Smooth muscle cell (in vitro differentiated cells): ENCODE measurements around the gene ALDH1A2. TPM values are rescaled to one million over a fixed set of nuclear protein-coding genes. Genes with fewer than 3 reads are reported as not detected.

ENCODE experiments used
- DNase-seq: peaks from one replicate; lab custom pipeline; 2025; ENCODE audit not compliant: unreplicated experiment; lab: John Stamatoyannopoulos, UW
- H2AFZ ChIP-seq: fragments of 200-600 bp; sonication (generic); 2 replicates; pipeline ENCODE4 v1.6.0; 2016; ENCODE audit warnings: antibody characterized with exemption, low read depth, mild to moderate bottlenecking
- H3F3A ChIP-seq: fragments of 200-600 bp; sonication (generic); 2 replicates; pipeline ENCODE4 v1.6.0; 2017; ENCODE audit warnings: antibody characterized with exemption, low read depth
- H3K27ac ChIP-seq: fragments of 200-600 bp; sonication (generic); 2 replicates; pipeline ENCODE4 v1.5.1; 2016; ENCODE audit warnings: low read depth, mild to moderate bottlenecking
- H3K27me3 ChIP-seq: fragments of 200-600 bp; sonication (generic); 2 replicates; pipeline ENCODE4 v1.6.1; 2016; ENCODE audit warnings: low read depth, mild to moderate bottlenecking
- H3K36me3 ChIP-seq: fragments of 200-600 bp; sonication (generic); 2 replicates; pipeline ENCODE4 v1.5.1; 2016; ENCODE audit warnings: low read depth
- H3K4me1 ChIP-seq: fragments of 200-600 bp; sonication (generic); 2 replicates; pipeline ENCODE4 v1.5.1; 2016; ENCODE audit warnings: low read depth
- H3K4me2 ChIP-seq: fragments of 200-600 bp; sonication (generic); 2 replicates; pipeline ENCODE4 v1.6.0; 2016; ENCODE audit warnings: mild to moderate bottlenecking
- H3K4me3 ChIP-seq: fragments of 200-600 bp; sonication (generic); 2 replicates; pipeline ENCODE4 v1.5.1; 2016; ENCODE audit warnings: mild to moderate bottlenecking
- H3K79me2 ChIP-seq: fragments of 200-600 bp; sonication (generic); 2 replicates; pipeline ENCODE4 v1.6.0; 2016; ENCODE audit warnings: low read depth, mild to moderate bottlenecking
- H3K9ac ChIP-seq: fragments of 200-600 bp; sonication (generic); 2 replicates; pipeline ENCODE4 v1.6.0; 2016; ENCODE audit warnings: low read depth
- H3K9me3 ChIP-seq: fragments of 200-600 bp; sonication (generic); replicated peaks from 2 replicates; pipeline ENCODE4 v1.5.1; 2016; ENCODE audit warnings: low read depth
- H4K20me1 ChIP-seq: fragments of 200-600 bp; sonication (generic); 2 replicates; pipeline ENCODE4 v1.6.0; 2016; ENCODE audit warnings: low read depth
- WGBS: methylation state at CpG from one replicate; pipeline ENCODE4 v1.1.7; 2016; ENCODE audit warnings: low lambda C conversion rate; 5-methylcytosine and 5-hydroxymethylcytosine counted together
- polyA plus RNA-seq: library from polyadenylated mRNA; unstranded; fragments of >200 nt; fragmentation: Nextera tagmentation; extraction: Ambion mirVana; gene quantifications from 2 replicates; pipeline ENCODE4 v1.2.1, GENCODE V29; 2016
- total RNA-seq: library from RNA; depleted of rRNA; stranded (reverse); fragments of >200 nt; gene quantifications from 2 replicates; pipeline ENCODE4 v1.2.3, GENCODE V29; 2014
- TF ChIP-seq, protein P1 (sequence below): fragments of 200-600 bp; sonication (generic); IDR thresholded peaks from 2 replicates; pipeline ENCODE4 v1.5.1; 2017; ENCODE audit warnings: borderline replicate concordance, mild to moderate bottlenecking, antibody characterized with exemption; ENCODE audit not compliant: insufficient read depth, poor library complexity, severe bottlenecking

Gene ALDH1A2
- total and polyA plus RNA-seq, 2 experiments from 2014 or later = 0.49 to 2.9 TPM

DNA sequence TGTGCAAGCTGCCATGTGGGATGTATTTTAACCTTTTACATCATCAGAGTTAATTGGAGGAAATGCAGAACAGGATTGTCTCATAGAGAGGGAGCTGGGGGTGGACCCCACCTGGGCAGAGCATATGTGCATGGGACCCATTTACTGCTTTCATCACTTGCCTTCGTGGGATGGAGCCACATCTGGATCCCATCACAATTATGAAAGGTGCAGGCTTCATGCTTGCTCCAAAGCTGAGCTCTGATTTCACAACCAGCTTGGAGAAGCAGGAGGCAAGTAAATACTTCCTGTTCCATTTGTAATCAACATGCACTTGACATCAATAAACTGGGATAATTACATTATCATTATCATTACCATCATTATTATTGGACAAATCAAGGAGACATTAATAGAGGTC is 161.9 kb downstream of the ALDH1A2 start:
- DNase-seq = no peak
- Histone ChIP-seq H3K9me3 (no peaks in the 10 kb centered on the region), H4K20me1 (no peaks in the 10 kb centered on the region), H3F3A (no peaks in the 10 kb centered on the region), H3K9ac (no peak overlapping the region), H3K4me3 (no peak overlapping the region), H3K4me2 (no peak overlapping the region), H3K79me2 (no peaks in the 10 kb centered on the region), H3K27me3 (peaks cover 4% of the 10 kb centered on the region), H3K27ac (no peak overlapping the region), H2AFZ (no peak overlapping the region), H3K4me1 (no peaks in the 10 kb centered on the region), H3K36me3 (no peaks in the 10 kb centered on the region)
- TF ChIP-seq, protein P1, sequence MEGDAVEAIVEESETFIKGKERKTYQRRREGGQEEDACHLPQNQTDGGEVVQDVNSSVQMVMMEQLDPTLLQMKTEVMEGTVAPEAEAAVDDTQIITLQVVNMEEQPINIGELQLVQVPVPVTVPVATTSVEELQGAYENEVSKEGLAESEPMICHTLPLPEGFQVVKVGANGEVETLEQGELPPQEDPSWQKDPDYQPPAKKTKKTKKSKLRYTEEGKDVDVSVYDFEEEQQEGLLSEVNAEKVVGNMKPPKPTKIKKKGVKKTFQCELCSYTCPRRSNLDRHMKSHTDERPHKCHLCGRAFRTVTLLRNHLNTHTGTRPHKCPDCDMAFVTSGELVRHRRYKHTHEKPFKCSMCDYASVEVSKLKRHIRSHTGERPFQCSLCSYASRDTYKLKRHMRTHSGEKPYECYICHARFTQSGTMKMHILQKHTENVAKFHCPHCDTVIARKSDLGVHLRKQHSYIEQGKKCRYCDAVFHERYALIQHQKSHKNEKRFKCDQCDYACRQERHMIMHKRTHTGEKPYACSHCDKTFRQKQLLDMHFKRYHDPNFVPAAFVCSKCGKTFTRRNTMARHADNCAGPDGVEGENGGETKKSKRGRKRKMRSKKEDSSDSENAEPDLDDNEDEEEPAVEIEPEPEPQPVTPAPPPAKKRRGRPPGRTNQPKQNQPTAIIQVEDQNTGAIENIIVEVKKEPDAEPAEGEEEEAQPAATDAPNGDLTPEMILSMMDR = no peak
- WGBS = 70% methylated on average over 1 of the region's 1 CpG

Other genes with a start within 250 kb of the ALDH1A2 start
- 0.67 and 1.5 TPM in 2 replicates for gene AQP9, start 72.7 kb upstream of the ALDH1A2 start, total RNA-seq
- gene AQP9, start 72.7 kb upstream of the ALDH1A2 start, polyA plus RNA-seq = not detected in 2 replicates